Measurements from ENCODE around the gene CASK.

DNA sequence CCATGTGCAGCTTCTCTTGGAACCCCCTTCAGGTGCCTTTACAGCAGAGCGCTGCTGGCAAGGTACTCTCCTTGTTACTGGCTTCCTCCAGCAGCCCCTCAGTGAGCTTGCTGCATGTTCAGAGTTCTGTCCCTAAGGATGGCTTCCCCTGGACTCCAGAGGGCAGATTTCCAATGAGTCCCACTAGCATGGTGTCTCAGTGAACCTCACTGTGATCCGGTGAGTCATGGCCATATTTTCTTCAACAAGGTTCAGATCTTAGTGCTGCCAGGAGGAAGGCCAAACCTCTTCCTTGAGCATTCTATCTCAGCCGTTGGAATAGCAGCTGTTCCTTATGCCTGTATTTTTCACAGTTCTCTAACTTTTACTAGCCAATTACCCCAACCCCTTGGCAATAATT, 98.8 kb downstream of the CASK start:
- TF ChIP-seq POLR2AphosphoS5 (IDR thresholded peaks at IDR 0.05) (no peak), CTCF (IDR thresholded peaks at IDR 0.05) (no peak), POLR2A (IDR thresholded peaks at IDR 0.05) (no peak)

All from sigmoid colon (tissue), 4 donors.